Measurements from ENCODE around the gene ARMC2. TPM values are rescaled to one million over a fixed set of nuclear protein-coding genes. Genes with fewer than 3 reads are reported as not detected.

The ARMC2 gene
- total RNA-seq, 2 donors from 2014 or later, result 1.9 to 2.5 TPM

GRCh38 chr6:108915258-108915657 lies 67.0 kb downstream of the ARMC2 start:
- intact Hi-C loops (cut with DNase I), result no loop called here
- no peak overlapping the region for H3K9ac ChIP-seq (ENCODE audit: low read depth in 2 of 2, low read length in 2 of 2)
- H3K9me3 ChIP-seq, result no peaks in the 10 kb centered on the region
- H3K27ac ChIP-seq, result no peak overlapping the region
- H3K4me3 ChIP-seq, result no peak overlapping the region
- H3K4me1 ChIP-seq, result no peaks in the 10 kb centered on the region
- TF ChIP-seq, protein P1, sequence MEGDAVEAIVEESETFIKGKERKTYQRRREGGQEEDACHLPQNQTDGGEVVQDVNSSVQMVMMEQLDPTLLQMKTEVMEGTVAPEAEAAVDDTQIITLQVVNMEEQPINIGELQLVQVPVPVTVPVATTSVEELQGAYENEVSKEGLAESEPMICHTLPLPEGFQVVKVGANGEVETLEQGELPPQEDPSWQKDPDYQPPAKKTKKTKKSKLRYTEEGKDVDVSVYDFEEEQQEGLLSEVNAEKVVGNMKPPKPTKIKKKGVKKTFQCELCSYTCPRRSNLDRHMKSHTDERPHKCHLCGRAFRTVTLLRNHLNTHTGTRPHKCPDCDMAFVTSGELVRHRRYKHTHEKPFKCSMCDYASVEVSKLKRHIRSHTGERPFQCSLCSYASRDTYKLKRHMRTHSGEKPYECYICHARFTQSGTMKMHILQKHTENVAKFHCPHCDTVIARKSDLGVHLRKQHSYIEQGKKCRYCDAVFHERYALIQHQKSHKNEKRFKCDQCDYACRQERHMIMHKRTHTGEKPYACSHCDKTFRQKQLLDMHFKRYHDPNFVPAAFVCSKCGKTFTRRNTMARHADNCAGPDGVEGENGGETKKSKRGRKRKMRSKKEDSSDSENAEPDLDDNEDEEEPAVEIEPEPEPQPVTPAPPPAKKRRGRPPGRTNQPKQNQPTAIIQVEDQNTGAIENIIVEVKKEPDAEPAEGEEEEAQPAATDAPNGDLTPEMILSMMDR (IDR thresholded peaks at IDR 0.05), result no peak
- no peak for DNase-seq
- H3K36me3 ChIP-seq, result no peaks in the 10 kb centered on the region
- no peaks in the 10 kb centered on the region for H3K27me3 ChIP-seq

GRCh38 chr6:108916026-108916686 lies 67.9 kb downstream of the ARMC2 start:
- TF ChIP-seq, protein P1 (IDR thresholded peaks at IDR 0.05), result no peak
- no peak overlapping the region for H3K27ac ChIP-seq
- no peaks in the 10 kb centered on the region for H3K36me3 ChIP-seq
- H3K4me3 ChIP-seq, result no peak overlapping the region
- DNase-seq, result no peak
- H3K4me1 ChIP-seq, result no peaks in the 10 kb centered on the region
- intact Hi-C loops (cut with DNase I), result no loop called here
- no peaks in the 10 kb centered on the region for H3K9me3 ChIP-seq
- no peak overlapping the region for H3K9ac ChIP-seq (ENCODE audit: low read depth in 2 of 2, low read length in 2 of 2)
- no peaks in the 10 kb centered on the region for H3K27me3 ChIP-seq

DNA sequence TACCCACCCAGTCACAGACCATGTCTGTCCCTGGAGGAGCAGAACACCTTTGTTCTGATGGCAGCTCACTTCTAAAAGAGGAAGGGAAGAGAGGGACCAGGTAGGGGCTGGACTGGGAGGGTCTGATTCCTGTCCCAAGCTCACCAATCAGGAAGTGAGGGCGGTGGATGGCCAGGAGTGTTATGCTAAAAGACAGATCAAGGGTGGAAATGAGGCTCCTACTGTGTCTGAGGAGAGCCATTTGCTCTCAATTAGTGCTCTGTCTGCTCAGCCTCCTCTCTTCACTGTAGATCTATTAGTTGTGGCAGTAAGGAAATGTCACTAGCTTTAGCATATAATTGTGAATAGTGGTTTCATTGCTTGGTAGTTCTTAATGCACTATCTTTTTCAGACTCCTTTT lies 72.5 kb downstream of the ARMC2 start:
- H3K36me3 ChIP-seq, result no peaks in the 10 kb centered on the region
- no peak overlapping the region for H3K4me3 ChIP-seq
- no peaks in the 10 kb centered on the region for H3K4me1 ChIP-seq
- H3K9me3 ChIP-seq, result no peaks in the 10 kb centered on the region
- intact Hi-C loops (cut with DNase I), result no loop called here
- H3K9ac ChIP-seq (ENCODE audit: low read depth in 2 of 2, low read length in 2 of 2), result no peak overlapping the region
- no peaks in the 10 kb centered on the region for H3K27me3 ChIP-seq
- DNase-seq, result no peak
- H3K27ac ChIP-seq, result no peak overlapping the region
- TF ChIP-seq, protein P1 (IDR thresholded peaks at IDR 0.05), result no peak

DNA sequence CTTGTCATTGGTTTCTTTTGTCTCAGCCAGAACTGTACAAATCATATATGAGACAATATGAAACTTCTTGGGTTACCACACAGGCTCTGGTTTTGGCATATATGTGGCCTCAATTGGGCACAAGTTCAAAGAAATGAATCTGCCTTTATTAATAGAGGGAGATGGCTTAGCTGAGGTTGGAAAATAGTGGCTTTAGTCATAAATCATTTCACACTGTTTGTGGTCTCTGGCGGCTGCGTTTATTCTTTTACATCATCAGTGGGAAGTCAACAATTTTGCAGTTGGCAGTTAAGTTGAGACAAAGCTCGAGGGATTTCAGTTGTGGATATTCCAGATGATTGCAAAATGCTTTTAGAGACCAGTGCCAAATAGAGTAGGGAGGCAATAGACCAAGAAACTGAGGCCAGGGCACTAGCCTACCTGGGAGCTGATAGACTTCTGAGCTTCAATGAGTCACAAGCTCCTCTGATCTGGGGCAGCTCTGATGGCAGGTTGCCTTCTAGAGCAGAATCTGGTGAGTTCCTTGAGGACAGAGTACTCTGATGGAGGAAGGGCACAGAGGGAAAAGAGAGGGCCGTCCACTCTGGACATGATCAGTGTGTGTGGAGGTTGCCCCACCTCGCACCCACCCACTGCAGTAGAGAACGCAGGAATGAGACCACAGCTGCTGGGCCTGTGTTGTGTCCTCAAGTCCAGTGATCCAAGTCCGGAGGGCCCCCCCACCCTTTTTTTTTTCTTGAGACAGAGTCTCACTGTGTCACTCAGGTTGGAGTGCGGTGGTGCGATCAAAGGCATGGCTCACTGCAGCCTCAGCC lies 73.5 kb downstream of the ARMC2 start:
- intact Hi-C loops (cut with DNase I), result no loop called here

GRCh38 chr6:108922499-108922898 lies 74.3 kb downstream of the ARMC2 start:
- intact Hi-C loops (cut with DNase I), result no loop called here
- H3K4me3 ChIP-seq, result no peak overlapping the region
- H3K9ac ChIP-seq (ENCODE audit: low read depth in 2 of 2, low read length in 2 of 2), result no peak overlapping the region
- no peak for DNase-seq
- no peaks in the 10 kb centered on the region for H3K9me3 ChIP-seq
- TF ChIP-seq, protein P1 (IDR thresholded peaks at IDR 0.05), result no peak
- no peaks in the 10 kb centered on the region for H3K36me3 ChIP-seq
- H3K4me1 ChIP-seq, result no peaks in the 10 kb centered on the region
- no peaks in the 10 kb centered on the region for H3K27me3 ChIP-seq
- no peak overlapping the region for H3K27ac ChIP-seq

More for the DNA sequence above, 73.5 kb downstream of the ARMC2 start:
- no peak for DNase-seq
- H3K9ac ChIP-seq (ENCODE audit: low read depth in 2 of 2, low read length in 2 of 2), result no peak overlapping the region
- no peaks in the 10 kb centered on the region for H3K9me3 ChIP-seq
- H3K27ac ChIP-seq, result no peak overlapping the region
- H3K4me3 ChIP-seq, result no peak overlapping the region
- H3K4me1 ChIP-seq, result no peaks in the 10 kb centered on the region
- H3K27me3 ChIP-seq, result no peaks in the 10 kb centered on the region
- H3K36me3 ChIP-seq, result no peaks in the 10 kb centered on the region
- TF ChIP-seq, protein P1 (IDR thresholded peaks at IDR 0.05), result no peak

Data from colonic mucosa (tissue), 4 donors.